ENCODE data around the gene PDZRN4. TPM values are rescaled to one million over a fixed set of nuclear protein-coding genes. Genes with fewer than 3 reads are reported as not detected.

PDZRN4 gene
- total and polyA plus RNA-seq, 3 donors from 2014 or later, result 7.7 to 11.3 (median 11.3) TPM

DNA sequence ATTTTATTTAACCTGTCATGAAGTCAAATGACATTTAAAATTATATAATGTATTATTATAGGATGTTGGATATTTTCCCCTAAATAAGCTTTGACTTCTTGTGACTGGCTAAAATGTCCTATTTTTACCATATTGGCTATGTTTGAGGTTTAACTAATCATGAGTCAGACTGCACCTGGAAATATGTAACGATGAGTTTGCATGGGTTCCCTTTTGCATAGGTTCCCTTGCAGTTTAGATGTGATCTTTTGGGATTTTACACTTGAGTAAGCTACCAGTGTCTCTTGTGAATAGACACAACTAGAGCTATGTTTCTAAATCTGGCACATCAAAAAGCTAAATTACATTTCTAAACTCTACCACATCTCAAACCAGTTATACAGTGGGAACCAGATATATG, 5.2 kb downstream of the PDZRN4 start:
- intact Hi-C loops (cut with DNase I; ENCODE audit: low total_unique reads), result no loop called here
- H3K36me3 ChIP-seq (ENCODE audit: low read depth, missing control alignments), result no peaks in the 10 kb centered on the region
- TF ChIP-seq POLR2A (IDR thresholded peaks at IDR 0.05), result no peak
- no peak for TF ChIP-seq CTCF (IDR thresholded peaks at IDR 0.05)
- no peak for DNase-seq
- H3K4me3 ChIP-seq, result no peak overlapping the region
- no peaks in the 10 kb centered on the region for H3K27me3 ChIP-seq
- H3K27ac ChIP-seq, result no peak overlapping the region
- H3K9me3 ChIP-seq, result no peaks in the 10 kb centered on the region
- WGBS, 2 donors, result 86 to 94% methylated on average over 1 of the region's 1 CpG
- no peaks in the 10 kb centered on the region for H3K4me1 ChIP-seq

DNA sequence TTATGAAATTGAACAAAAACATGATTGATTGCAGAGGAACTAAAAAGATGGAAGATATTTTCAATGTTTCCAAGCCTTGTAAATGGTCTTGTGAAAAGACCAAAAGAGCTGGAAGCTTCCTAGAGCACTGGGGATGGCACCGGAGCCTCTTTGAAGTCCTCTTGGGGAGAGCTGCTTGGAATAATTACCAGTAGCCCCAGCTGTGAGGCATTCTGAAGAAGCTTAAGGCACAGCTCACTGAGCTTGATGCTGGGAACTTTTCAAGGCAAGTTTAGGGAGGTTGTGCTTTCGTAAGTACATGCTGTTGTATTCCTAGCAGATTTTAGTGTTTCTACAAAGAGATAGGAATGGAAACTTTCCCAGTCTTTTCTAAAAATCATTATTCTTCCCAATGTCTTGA, 13.9 kb downstream of the PDZRN4 start:
- intact Hi-C loops (cut with DNase I; ENCODE audit: low total_unique reads), result no loop called here
- H3K36me3 ChIP-seq (ENCODE audit: low read depth, missing control alignments), result no peaks in the 10 kb centered on the region
- H3K27me3 ChIP-seq, result no peaks in the 10 kb centered on the region
- TF ChIP-seq CTCF (IDR thresholded peaks at IDR 0.05), result no peak
- no peak for TF ChIP-seq POLR2A (IDR thresholded peaks at IDR 0.05)
- H3K4me1 ChIP-seq, result peaks cover 27% of the 10 kb centered on the region
- H3K27ac ChIP-seq, result peak overlapping the region; percentile 1 to 20
- DNase-seq, result peak; percentile 17
- H3K4me3 ChIP-seq, result no peak overlapping the region
- no peaks in the 10 kb centered on the region for H3K9me3 ChIP-seq
- WGBS, 2 donors, result 31 to 56% methylated on average over 2 of the region's 2 CpGs

GRCh38 chr12:41205070-41205709, 17.1 kb downstream of the PDZRN4 start:
- H3K4me3 ChIP-seq, result no peak overlapping the region
- 21 to 34% methylated on average over 4 of the region's 4 CpGs for WGBS, 2 donors
- DNase-seq, result peak; percentile 43
- peak overlapping the region; percentile 70 to 83 for H3K27ac ChIP-seq
- no peaks in the 10 kb centered on the region for H3K27me3 ChIP-seq
- no peaks in the 10 kb centered on the region for H3K36me3 ChIP-seq (ENCODE audit: low read depth, missing control alignments)
- no peaks in the 10 kb centered on the region for H3K9me3 ChIP-seq
- H3K4me1 ChIP-seq, result peaks cover 27% of the 10 kb centered on the region
- no peak for TF ChIP-seq CTCF (IDR thresholded peaks at IDR 0.05)
- no peak for TF ChIP-seq POLR2A (IDR thresholded peaks at IDR 0.05)
- intact Hi-C loops (cut with DNase I; ENCODE audit: low total_unique reads), result no loop called here

DNA sequence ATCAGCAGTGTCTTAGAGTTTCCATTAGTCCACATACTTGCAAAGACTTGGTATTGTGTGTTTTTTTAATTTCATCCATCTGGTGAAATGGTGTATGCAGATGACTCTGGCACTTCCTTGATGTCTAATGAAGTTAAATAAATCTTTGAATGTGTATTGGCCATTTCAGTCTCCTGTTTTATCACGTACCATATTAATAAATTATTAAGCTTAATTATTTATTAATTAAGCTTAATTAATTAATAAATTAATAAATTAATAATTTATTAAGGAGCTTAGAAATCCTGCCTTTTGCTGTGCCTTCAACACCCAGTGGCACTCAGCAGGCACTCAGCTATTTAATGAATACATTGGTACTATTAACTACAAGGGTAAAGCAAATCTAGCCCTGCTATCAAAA, 18.2 kb downstream of the PDZRN4 start:
- peak overlapping the region; percentile 70 to 83 for H3K27ac ChIP-seq
- no peaks in the 10 kb centered on the region for H3K36me3 ChIP-seq (ENCODE audit: low read depth, missing control alignments)
- TF ChIP-seq CTCF (IDR thresholded peaks at IDR 0.05) (no peak), POLR2A (IDR thresholded peaks at IDR 0.05) (no peak)
- no peaks in the 10 kb centered on the region for H3K9me3 ChIP-seq
- no peaks in the 10 kb centered on the region for H3K27me3 ChIP-seq
- no peak for DNase-seq
- WGBS, 2 donors, result 91 to 93% methylated on average over 1 of the region's 1 CpG
- H3K4me1 ChIP-seq, result peaks cover 24% of the 10 kb centered on the region
- intact Hi-C loops (cut with DNase I; ENCODE audit: low total_unique reads), result no loop called here
- no peak overlapping the region for H3K4me3 ChIP-seq

DNA sequence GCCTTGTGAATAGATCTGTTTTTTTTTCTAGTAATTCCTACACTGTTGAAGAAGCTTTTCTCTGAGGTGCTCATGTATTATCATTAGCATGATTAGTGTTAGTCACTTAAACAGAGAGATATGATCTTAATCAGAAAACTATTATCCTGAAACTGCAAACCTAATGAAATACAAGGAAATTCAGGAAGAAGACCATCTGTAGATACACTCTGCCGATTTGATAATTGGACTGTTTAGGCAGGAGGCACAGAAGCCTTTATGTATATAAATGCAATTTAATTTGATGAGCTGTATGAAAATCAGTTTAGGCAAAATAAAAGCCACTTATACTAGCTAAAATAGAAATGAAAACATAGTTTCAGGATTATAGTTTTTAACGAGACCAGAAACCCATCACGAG, 23.3 kb downstream of the PDZRN4 start:
- Histone ChIP-seq H3K4me1 (peaks cover 8% of the 10 kb centered on the region), H3K36me3 (ENCODE audit: low read depth, missing control alignments) (no peaks in the 10 kb centered on the region), H3K9me3 (no peaks in the 10 kb centered on the region), H3K27me3 (no peaks in the 10 kb centered on the region), H3K4me3 (no peak overlapping the region), H3K27ac (no peak overlapping the region)
- intact Hi-C loops (cut with DNase I; ENCODE audit: low total_unique reads), result no loop called here
- 79 to 81% methylated on average over 3 of the region's 3 CpGs for WGBS, 2 donors
- no peak for DNase-seq
- TF ChIP-seq POLR2A (IDR thresholded peaks at IDR 0.05) (no peak), CTCF (IDR thresholded peaks at IDR 0.05) (no peak)
